ENCODE results near the gene ZBTB18. TPM values are rescaled to one million over a fixed set of nuclear protein-coding genes. Genes with fewer than 3 reads are reported as not detected.
A peak's percentile ranks its signal among the peaks of the same experiment; 100 is the strongest.
"Not testable (repeated sequence)": the region's sequence is repeated elsewhere in the genome, so short reads cannot be mapped to it uniquely, and the experiment has no call there.

The ZBTB18 gene
- total RNA-seq, 1 donor from 2014 or later, result 515 TPM

GRCh38 chr1:244037252-244037651 lies 13.8 kb upstream of the ZBTB18 start:
- FAIRE-seq (no peak), DNase-seq (ENCODE audit: low spot score in 2 of 2) (no peak)

- DNase-seq (ENCODE audit: low spot score in 2 of 2) (no peak), FAIRE-seq (no peak)
These were observed 9.5 kb upstream of the ZBTB18 start for GRCh38 chr1:244041466-244042120.

- DNase-seq (ENCODE audit: low spot score in 2 of 2) (no peak), FAIRE-seq (no peak)
These were observed 8.8 kb upstream of the ZBTB18 start for GRCh38 chr1:244042293-244042692.

GRCh38 chr1:244044423-244044822 lies 6.7 kb upstream of the ZBTB18 start:
- FAIRE-seq (no peak), DNase-seq (ENCODE audit: low spot score in 2 of 2) (no peak)

GRCh38 chr1:244046254-244046653 lies 4.8 kb upstream of the ZBTB18 start:
- not testable (repeated sequence) for DNase-seq (ENCODE audit: low spot score in 2 of 2); FAIRE-seq

- DNase-seq (ENCODE audit: low spot score in 2 of 2), result no peak
- FAIRE-seq, result no peak
These were observed 4.0 kb upstream of the ZBTB18 start for GRCh38 chr1:244046907-244047611.

GRCh38 chr1:244047621-244048255 lies 3.3 kb upstream of the ZBTB18 start:
- FAIRE-seq (no peak), DNase-seq (ENCODE audit: low spot score in 2 of 2) (peak; percentile 33 to 51)

GRCh38 chr1:244048256-244049161 lies 2.6 kb upstream of the ZBTB18 start:
- peak; percentile 93 to 97 for DNase-seq (ENCODE audit: low spot score in 2 of 2)
- FAIRE-seq, result no peak

- DNase-seq (ENCODE audit: low spot score in 2 of 2) (peak; percentile 50 to 83), FAIRE-seq (no peak)
These were observed 1.7 kb upstream of the ZBTB18 start for GRCh38 chr1:244049162-244050013.

- no peak for FAIRE-seq
- no peak for DNase-seq (ENCODE audit: low spot score in 2 of 2)
These were observed 859 bp upstream of the ZBTB18 start for GRCh38 chr1:244050014-244050834.

- DNase-seq (ENCODE audit: low spot score in 2 of 2) (no peak), FAIRE-seq (no peak)
These were observed 1.1 kb downstream of the ZBTB18 start for GRCh38 chr1:244052016-244052727.

GRCh38 chr1:244052728-244053312 lies 1.7 kb downstream of the ZBTB18 start:
- DNase-seq (ENCODE audit: low spot score in 2 of 2), result no peak

GRCh38 chr1:244053831-244054230 lies 2.7 kb downstream of the ZBTB18 start:
- FAIRE-seq, result no peak
- DNase-seq (ENCODE audit: low spot score in 2 of 2), result peak in 1 of 2 donors; percentile 66

More at GRCh38 chr1:244052728-244053312, 1.7 kb downstream of the ZBTB18 start:
- no peak for FAIRE-seq

GRCh38 chr1:244054247-244054923 lies 3.3 kb downstream of the ZBTB18 start:
- FAIRE-seq, result no peak

GRCh38 chr1:244054924-244055263 lies 3.8 kb downstream of the ZBTB18 start:
- FAIRE-seq (no peak), DNase-seq (ENCODE audit: low spot score in 2 of 2) (no peak)

More at GRCh38 chr1:244054247-244054923, 3.3 kb downstream of the ZBTB18 start:
- DNase-seq (ENCODE audit: low spot score in 2 of 2), result peak in 1 of 2 donors; percentile 49

- DNase-seq (ENCODE audit: low spot score in 2 of 2) (no peak), FAIRE-seq (no peak)
These were observed 5.5 kb downstream of the ZBTB18 start for GRCh38 chr1:244056577-244056976.

All from frontal cortex (tissue), 4 donors.